HG02610 (cell line): ENCODE data around the gene TSGA10.
"Not testable (repeated sequence)": the region's sequence is repeated elsewhere in the genome, so short reads cannot be mapped to it uniquely, and the experiment has no call there.

Experiments used
- ATAC-seq: cut with Tn5 transposase; IDR thresholded peaks from one replicate; pipeline ENCODE4 v1.9.1; 2021; ENCODE audit warnings: mild to moderate bottlenecking, moderate library complexity; ENCODE audit not compliant: unreplicated experiment

TSGA10 gene, protein sequence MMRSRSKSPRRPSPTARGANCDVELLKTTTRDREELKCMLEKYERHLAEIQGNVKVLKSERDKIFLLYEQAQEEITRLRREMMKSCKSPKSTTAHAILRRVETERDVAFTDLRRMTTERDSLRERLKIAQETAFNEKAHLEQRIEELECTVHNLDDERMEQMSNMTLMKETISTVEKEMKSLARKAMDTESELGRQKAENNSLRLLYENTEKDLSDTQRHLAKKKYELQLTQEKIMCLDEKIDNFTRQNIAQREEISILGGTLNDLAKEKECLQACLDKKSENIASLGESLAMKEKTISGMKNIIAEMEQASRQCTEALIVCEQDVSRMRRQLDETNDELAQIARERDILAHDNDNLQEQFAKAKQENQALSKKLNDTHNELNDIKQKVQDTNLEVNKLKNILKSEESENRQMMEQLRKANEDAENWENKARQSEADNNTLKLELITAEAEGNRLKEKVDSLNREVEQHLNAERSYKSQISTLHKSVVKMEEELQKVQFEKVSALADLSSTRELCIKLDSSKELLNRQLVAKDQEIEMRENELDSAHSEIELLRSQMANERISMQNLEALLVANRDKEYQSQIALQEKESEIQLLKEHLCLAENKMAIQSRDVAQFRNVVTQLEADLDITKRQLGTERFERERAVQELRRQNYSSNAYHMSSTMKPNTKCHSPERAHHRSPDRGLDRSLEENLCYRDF

DNA sequence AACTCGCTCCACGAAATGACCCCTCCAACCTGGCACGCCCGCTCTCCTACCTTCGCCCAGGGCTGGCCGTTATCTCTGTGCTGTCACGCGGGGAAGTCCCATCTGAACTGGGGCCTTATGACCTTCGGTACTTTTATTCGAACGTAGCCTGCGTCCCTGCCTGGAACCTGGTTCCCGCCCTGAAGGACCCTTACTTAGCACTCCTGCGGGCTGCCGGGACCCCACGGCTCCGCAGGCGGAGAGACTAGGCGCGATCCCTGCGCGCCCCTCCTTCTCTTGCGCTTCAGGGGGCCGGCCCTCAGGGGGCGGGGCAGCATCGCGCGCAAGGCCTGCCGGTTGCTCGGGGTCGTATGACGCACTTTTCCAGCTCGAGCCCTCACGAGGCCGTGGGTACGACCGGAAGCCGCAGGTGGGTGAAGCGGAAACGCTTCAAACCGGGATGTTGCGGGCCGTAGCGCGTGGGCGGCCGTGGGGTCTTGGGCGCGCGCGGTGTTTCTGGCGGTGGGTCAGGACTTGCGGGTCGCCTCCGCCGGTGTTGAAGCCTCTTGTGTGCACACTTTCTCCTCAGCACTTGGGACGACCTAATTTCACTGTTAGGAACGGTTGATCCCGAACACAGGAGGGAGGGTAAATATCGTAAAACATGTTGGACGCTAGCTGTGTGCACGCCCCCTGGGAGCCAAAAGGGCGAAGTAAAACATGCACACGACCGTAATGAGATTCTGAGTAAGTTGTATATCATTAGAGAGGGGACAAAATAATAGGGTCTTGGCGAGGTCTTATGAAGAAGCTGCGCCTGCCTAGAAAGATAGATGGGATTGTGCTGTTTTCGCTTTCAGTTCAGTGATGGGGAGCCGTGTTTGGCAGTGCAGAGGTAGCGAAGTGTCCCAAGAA lies at the start of gene TSGA10, which contains the start of gene LIPT1:
TSS of gene TSGA10 (minus strand) at position 300 of the 894 bp plus-strand sequence. CDS start 45,503 bp downstream, outside the sequence.
TSS of gene LIPT1 (plus strand) at position 325 of the 894 bp plus-strand sequence. CDS start 6,991 bp downstream, outside the sequence.
- ATAC-seq = peak; percentile 95

DNA sequence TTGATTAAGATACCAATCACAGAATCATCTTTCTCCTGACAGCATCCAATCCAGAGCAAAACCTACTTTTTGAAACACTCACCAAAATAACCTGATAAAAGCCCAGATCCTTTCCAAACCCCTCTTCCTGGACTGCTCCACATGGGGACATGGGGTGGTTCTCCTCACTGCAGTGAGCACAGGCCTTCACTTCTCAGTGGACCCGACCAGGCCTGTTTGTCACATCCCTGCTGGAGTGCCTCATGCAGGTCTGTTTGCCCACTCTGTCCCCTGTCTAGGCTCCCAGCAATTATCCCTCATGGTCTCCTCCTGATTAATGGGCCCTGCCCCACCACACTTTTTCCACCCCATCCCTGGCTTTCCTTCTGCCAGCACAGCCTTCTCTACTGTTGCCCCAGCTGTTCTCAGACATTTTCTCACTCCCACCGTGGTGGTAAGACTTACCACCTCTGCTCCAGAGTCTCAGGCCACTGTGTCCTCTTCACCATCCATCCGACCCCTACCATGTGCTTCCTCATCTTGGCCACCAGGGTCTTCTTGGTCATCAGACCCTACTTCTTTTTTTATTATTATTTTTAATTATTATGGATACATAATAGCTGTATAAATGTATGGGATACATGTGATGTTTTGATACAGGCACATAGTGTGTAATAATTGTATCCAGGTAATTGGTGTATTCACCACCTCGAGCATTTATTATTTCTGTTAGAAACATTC lies 47.4 kb upstream of the TSGA10 start:
- no peak for ATAC-seq

DNA sequence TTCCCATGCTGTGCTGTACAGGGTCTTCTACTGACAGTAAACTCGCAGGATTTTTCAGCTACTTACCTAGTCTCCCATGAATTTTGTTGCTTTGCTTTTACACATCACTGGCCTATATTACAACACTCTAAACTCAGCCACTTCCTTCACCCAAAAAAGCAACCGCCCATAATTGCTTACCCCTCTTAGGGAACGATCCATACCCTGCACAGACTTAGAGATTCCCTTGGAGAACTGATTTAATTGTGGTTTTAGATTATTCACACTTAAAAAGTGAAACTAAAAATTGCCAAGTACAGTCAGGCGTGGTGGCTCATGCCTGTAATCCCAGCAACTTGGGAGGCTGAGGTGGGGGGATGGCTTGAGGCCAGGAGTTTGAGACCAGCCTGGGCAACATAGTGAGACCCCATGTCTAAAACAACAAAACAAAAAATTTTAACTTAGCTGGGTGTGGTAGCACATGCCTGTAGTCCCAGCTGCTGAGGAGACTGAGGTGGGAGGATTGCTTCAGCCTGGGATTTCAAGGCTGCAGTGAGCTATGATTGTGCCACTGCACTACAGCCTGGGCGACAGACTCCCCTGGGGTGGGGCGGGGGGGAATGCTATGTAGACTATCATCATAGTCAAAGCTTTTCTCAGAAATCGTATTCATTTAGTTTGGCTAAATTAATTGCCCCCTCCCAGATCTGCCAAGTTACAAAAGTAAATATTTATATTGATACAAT lies 45.5 kb upstream of the TSGA10 start:
- no peak for ATAC-seq

DNA sequence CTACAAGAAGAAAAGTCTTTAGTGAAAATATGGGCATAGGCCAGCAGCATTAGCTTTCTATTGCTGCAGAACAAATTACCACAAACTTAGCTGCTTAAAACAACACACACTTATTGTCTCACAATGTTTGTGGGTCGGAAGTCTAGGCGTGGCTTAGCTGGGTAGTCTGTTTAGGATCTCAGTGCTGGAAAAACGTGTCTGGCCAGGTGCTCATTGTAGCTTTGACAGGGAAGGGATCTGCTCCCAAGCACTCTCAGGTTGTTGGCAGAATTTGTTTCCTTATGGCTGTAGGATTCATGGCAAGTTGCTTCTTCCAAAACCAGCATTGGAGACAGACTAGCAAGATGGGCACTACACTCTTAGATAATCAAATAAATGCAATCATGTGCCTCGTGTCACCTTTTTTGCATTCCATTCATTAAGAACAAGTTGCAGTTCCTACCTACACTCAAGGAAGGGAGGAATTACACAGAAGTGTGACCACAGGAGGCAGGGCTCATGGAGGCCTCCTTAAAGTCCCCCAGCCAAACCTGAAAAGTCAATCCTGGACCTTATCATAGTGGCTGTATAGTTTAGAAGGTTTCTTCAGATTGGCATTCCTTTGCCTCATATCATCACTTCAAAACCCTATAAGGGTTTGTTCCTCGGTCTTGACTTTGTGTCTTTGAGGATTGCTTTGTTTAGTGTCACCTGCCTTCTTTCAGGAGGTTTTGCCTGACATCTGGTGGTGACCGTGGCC lies 43.5 kb upstream of the TSGA10 start:
- no peak for ATAC-seq

DNA sequence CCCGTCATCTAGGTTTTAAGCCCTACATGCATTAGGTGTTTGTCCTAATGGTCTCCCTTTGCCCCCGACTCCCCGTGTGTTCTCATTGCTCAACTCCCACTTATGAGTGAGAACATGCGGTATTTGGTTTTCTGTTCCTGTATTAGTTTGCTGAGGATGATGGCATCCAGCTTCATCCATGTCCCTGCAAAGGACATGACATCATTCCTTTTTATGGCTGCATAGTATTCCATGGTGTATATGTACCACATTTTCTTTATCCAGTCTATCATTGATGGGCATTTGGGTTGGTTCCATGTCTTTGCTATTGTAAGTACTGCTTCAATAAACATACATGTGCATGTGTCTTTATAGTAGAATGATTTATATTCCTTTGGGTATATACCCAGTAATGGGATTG lies 37.6 kb upstream of the TSGA10 start:
- ATAC-seq = not testable (repeated sequence)

DNA sequence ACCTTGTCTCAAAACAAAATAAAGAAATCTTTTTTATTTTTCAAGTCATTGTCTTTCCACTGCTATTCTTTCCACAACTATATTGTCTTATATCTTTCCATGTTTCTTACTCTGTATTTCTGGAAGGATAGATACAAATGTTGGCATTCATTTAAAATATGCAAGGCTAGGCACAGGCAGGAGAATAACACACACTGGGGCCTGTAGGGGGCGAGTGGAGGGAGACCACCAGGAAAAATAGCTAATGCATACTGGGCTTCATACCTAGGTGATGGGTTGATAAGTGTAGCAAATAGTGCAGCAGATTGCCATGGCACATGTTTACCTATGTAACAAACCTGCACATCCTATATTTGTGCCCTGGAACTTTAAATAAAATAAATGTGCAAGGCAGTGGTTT lies 35.8 kb upstream of the TSGA10 start:
- no peak for ATAC-seq

DNA sequence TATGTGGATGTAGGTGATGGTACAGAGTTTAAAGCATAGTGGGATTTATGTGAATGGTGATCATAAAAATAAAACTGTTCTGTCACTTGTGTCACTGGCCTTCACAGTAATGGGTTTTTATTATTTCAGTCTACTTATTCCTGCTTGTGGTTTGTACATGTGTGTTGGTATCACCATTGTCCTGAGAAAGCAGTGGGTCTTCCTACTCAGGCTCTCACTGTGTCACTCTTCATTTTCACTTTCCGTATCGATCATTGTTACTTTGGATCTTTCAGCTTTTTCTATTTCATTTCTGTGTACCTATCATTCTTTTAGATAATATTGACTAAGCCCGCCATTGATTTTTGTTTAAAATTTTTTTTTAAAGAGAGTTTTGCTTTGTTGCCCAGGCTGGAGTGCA lies 33.6 kb upstream of the TSGA10 start:
- ATAC-seq = no peak

DNA sequence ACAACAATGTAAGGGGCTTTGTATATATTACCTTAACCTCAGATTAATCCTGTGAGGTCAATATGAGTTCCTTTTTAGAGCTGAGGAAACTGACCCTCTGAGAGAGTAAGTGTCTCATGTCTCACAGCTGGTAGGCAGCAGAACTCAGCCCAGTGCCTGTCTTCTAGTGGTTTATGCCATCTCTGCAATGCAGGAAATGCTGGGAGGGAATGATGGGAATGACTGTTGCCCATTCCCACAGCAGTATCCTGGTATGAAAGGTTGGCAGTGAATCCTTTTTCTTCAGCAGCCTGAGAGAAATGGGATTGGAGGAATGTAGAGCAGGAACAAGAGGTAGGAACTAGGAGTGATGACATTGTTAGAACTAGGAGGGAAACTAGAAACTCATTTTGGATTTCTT lies 32.3 kb upstream of the TSGA10 start:
- no peak for ATAC-seq

DNA sequence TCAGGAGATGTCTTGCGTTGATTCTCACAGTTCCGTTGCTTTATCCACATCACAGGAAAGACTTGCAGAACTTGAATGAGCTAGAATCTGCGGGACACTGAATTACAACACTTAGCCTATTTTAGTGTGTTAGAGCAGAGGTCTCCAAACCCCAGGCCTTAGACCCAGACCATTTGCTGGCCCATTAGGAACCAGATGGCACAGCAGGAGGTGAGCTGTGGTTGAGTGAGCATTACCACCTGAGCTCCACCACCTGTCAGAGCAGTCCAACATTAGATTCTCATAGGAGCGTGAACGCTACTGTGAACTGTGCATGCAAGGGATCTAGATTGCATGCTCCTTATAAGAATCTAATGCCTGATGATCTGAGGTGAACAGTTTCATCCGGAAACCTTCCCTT lies 30.1 kb upstream of the TSGA10 start:
- ATAC-seq = no peak

DNA sequence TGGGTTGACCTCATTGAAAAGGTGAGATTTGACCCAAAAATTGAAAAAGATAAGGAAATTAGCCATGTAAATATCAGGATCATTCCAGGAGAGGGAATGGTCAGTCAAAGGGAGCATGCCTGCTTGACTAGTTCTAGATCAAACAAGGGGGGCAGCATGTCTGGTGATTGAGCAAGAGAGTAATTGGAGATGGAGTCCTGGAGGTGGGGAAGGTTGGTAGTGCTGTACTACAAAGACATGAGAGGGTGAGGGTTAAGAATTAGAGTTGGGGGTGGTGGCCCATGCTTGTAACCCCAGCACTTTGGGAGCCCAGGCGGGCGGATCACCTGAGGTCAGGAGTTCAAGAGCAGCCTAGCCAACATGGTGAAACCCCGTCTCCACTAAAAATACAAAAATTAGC lies 28.3 kb upstream of the TSGA10 start:
- ATAC-seq = no peak

DNA sequence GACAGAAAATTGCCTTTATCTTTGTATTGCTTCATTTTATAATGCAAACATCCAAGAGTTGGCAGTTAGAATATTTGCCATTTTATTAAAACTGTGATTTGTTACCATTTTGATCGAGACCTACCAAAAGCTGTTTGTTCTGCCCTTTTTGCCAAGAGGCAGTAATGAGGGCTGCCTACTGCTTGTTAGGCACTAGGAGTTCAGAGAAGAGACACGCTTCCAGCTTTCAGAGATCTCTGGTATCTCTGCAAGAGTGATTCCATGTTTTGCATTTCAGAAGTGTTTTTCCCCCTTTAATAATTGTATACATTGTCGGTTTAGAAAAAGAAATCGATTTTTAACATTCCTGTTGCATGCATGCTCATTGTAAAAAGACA lies 26.9 kb upstream of the TSGA10 start:
- ATAC-seq = no peak

DNA sequence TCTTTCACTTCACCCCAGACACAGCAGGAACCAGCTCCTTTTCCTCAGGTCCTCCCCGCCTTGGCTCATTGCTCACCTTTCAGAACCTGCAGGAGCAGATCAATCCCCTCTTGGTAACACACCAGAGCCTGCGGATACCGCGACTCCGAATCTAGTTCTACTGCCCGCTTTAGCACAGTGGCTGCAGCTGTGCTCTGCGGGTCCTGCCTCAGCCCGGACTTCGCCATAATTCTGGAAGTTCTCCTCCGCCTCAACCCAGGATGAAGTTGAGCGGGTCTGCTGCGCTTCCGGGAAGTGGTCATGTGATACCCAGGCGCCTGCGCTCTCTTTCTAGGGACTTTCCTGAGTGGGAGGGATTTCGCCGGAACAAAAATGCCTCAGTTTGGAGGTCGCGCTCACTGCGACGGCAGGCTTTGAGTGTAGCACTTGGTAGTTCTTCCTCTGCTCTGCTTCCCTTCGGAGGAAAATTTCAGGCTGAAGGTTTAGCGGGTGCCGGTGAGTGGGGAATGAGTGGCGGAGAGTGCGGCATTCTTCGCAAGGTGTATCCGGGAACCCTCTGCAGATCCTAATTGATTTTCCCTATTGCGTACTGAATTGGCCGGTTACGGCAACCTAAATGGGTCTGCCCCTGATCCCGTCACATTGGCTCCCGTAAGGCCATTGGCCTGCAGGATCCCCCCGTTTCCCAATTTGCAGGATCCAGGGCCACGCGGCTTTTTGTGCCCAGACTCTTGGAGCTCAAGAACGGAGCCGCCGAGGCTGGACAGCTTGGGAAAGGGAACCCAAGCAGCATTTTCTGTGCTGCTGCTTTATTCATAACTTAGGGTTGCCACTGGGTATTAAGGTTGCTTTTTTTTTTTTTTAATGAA lies 26.2 kb upstream of the TSGA10 start, which contains the start of the genes MITD1 and MRPL30:
TSS of gene MITD1 (minus strand) at position 304 of the 869 bp plus-strand sequence. CDS start at position 227, 77 bp downstream.
TSS of gene MRPL30 (plus strand) at position 430 of the 869 bp plus-strand sequence. CDS start 5,020 bp downstream, outside the sequence.
- ATAC-seq = peak; percentile 91

DNA sequence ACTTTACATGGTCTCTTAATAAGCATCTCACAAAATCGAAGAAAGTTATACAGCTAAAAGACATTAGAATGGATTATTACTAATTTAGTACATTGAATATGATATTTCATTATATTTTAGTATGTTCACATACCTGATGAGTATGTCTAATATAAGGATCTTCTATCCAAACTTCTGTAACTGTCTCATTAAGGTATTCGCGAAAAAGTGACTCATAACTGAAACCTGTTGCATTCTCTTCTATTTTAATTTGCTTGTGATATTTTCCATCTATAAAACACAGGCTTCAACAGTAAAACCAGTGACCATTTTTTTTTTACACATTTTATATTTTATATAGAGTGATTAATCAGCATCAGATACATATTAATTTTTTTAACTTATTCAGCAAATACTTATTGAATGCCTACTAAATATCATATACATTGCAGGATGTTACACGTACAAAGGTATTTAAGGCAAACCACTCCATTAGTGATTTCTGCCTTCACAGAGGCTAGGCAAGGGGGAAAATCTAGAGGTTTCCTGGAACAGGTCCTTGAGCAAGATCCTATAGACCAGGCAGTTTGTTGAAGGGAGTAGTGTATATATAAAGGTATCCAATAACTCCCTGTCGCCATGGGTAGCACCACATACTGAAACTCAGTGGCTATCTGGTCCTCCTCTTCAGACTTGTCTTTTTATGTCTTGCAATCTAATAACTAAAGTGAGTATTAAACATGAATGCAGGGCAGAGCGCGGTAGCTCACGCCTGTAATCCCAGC lies 16.8 kb upstream of the TSGA10 start:
- ATAC-seq = no peak

DNA sequence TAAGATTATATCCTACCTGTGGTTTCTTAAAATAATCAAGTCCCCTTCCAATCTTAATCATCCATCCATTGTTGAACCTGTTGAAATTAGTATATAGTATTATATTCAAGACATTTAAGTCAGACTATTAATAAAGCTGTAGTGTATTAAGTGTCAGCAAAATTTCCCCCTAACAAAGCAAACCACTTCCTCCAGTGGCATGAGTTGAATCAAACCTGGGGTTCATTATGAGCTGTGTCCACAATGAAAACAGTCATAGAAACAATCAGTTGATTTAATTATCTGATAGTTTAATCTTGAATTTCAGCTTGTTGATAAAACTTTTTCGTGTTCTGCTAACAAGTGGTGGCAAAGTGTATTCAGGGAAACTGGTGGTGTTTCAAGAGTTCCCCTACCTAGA lies 14.8 kb upstream of the TSGA10 start:
- ATAC-seq = peak; percentile 82

DNA sequence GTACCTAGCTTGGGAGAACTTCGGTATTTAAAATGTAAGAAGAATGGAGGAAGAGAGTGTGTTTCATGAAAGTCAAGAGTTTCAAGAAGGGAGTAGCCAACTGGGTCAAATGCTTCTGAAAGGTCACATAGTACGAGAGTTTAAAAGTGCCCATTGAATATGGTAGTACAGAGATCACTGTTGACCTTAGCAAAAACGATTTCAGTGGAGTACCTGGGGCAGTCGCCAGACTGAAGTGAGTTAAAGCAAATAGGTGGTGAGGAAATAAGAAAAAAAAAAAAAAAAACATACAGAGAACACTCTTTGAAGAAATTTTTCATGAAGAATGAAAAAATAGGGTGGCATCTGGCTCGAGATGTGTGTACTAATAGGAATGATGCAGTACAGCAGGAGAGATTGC lies 11.5 kb upstream of the TSGA10 start:
- no peak for ATAC-seq

DNA sequence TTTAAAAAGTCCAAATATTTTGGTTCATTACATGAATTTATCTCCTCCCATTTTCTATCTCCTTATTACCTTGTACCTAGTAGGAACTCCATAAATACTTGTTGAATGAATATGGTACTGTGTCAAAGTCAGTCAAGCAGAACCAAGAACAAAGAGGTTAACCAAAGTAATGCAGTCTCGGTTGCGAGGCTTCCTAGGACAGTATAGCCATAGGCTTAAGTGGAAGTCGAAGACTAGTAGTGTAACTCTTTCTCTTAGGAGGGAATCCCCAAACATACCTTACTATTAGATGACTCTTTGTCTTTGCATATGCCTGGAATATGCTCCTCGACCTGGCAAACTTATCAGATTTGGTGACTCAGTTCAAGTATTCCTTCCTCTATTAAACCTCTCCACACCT lies 4.9 kb upstream of the TSGA10 start:
- ATAC-seq = no peak

DNA sequence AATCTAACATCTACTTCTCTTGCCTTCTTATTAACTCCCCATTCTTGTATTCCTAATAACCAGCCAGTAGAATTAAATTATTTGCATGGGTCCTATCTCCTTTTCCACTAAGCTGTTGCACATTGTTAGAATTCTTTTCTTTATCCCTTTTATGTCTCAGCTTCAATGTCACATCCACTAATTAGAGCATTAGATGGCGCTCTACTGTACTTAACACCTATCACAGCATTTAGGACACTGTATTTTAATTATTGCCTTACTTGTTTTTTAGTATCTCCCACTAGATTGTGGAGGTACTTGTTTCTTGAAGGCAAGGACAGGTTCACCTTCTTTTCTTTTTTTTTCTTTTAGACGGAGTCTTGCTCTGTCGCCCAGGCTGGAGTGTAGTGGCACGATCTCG lies 3.9 kb upstream of the TSGA10 start:
- no peak for ATAC-seq
